GM10248 (cell line): ENCODE data around the gene ADIPOR2.

Source experiments
- CTCF ChIA-PET: fragments of 300-600 bp; sonication (Branson Sonifier 250); formaldehyde crosslinking; extraction: SDS; loops from one replicate; lab custom pipeline; 2021; ENCODE audit warnings: antibody characterized with exemption; lab: Yijun Ruan, JAX
- POLR2A ChIA-PET: fragments of 350-650 bp; sonication (Branson Sonifier 250); formaldehyde crosslinking; extraction: SDS; loops from one replicate; lab custom pipeline; 2020; ENCODE audit warnings: antibody characterized with exemption; lab: Yijun Ruan, JAX
- DNase-seq: peaks from one replicate; pipeline ENCODE4 v3.0.0; 2012; ENCODE audit errors: extremely low spot score
- TF ChIP-seq, protein P1 (sequence below): IDR thresholded peaks from 2 replicates; pipeline ENCODE4 v1.5.1; 2012; ENCODE audit warnings: mild to moderate bottlenecking, low read depth; ENCODE audit errors: extremely low read depth, missing control alignments, control extremely low read depth

The ADIPOR2 gene

DNA sequence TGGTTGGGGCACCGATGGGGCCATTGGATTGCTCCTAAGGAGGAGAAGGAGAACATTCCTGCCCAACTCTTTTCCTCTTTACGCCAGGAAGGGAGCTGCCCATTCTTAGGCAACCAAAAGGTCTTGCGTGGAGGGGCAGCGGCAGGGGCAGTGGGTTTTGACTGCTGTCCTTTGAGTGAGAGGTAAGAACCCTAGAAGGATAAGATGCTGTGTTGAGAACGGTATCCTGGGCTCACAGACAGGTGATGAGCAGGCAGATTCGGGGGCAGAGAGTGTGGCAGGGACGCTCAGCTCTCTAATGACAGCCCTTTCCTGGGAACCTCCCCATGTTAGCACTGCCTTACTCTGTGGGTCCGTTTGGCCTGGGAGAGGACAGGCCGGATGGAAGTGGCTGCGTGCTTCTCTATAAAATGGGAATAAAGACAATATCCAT, 142.7 kb downstream of the ADIPOR2 start:
- POLR2A ChIA-PET = no interaction called here
- DNase-seq = no peak

DNA sequence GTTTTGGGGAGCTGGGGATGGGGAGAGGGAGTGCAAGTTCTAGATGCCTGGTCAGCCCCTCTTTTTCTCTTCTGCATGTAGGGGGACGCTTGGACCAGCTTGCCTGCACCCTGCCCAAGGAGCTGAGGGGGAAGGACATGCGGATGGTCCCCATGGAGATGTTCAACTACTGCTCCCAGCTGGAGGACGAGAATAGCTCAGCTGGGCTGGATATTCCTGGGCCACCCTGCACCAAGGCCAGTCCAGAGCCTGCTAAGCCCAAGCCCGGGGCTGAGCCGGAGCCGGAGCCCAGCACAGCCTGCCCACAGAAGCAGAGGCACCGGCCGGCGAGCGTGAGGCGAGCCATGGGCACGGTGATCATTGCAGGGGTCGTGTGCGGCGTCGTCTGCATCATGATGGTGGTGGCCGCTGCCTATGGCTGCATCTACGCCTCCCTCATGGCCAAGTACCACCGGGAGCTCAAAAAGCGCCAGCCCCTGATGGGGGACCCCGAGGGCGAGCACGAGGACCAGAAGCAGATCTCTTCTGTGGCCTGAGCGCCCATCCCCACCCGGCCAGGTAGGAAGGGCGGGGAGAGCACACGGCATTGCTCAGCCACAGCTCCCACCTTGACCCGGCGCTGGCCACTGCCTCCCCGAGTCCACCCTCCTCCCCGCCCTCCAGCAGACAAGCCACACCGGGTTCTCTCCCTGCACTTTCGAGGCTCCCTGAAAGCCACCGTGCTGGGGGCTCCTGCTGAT, 143.5 kb downstream of the ADIPOR2 start:
- TF ChIP-seq, protein P1, sequence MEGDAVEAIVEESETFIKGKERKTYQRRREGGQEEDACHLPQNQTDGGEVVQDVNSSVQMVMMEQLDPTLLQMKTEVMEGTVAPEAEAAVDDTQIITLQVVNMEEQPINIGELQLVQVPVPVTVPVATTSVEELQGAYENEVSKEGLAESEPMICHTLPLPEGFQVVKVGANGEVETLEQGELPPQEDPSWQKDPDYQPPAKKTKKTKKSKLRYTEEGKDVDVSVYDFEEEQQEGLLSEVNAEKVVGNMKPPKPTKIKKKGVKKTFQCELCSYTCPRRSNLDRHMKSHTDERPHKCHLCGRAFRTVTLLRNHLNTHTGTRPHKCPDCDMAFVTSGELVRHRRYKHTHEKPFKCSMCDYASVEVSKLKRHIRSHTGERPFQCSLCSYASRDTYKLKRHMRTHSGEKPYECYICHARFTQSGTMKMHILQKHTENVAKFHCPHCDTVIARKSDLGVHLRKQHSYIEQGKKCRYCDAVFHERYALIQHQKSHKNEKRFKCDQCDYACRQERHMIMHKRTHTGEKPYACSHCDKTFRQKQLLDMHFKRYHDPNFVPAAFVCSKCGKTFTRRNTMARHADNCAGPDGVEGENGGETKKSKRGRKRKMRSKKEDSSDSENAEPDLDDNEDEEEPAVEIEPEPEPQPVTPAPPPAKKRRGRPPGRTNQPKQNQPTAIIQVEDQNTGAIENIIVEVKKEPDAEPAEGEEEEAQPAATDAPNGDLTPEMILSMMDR = no peak
- no peak for DNase-seq
- ChIA-PET POLR2A (no interaction called here), CTCF (interaction anchor here (1.2 kb wide), 1 partner anchor 22 kb away, joined by 3 read pairs; no protein-coding TSS in a partner anchor)

More for the DNA sequence above, 142.7 kb downstream of the ADIPOR2 start:
- TF ChIP-seq, protein P1 = no peak
- CTCF ChIA-PET = interaction anchor here (1.2 kb wide), 1 partner anchor 21 kb away, joined by 3 read pairs; no protein-coding TSS in a partner anchor

DNA sequence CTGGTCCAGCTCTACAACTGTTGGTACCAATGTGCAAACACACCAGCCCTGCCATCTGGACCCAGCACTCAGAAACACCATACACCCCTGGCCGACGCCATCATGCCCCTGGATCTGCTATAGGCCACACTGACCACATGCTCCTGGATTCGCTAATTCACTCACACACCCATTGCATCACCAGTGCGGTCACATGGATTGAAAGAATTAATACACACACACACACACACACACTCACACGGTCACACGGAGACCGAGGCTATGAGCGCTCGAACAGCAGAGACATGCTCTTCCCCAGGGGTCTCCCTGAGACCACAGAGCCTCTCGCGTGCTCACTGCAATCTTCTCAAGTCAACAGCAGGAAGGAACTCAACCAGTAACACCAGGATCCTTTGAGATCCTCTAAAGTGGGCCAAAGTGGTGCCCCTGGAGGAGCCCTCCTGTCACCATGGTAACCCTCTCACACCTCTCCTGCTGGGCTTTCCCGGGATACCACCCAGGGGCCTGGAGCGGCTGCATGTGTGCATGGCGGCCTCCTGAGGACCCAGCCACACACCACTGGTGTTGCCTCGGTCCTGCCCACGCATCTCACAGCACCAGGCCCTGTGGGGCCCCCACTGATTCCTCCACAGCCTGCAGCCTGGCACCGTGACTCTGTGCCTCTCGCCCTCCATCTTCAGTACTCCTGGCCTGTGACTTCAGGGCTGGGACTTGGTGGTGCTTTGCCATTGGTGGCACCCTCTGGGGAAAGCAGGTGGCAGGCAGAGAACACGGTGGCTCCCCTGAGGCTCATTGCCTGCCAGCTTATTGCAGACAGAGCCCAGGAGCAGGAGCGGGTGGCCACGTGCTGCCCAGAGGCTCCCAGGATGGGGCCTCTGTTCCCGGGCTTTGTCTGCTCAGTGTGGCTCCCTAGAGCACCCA, 144.6 kb downstream of the ADIPOR2 start:
- TF ChIP-seq, protein P1 = no peak
- CTCF ChIA-PET = no interaction called here
- DNase-seq = no peak
- POLR2A ChIA-PET = no interaction called here

DNA sequence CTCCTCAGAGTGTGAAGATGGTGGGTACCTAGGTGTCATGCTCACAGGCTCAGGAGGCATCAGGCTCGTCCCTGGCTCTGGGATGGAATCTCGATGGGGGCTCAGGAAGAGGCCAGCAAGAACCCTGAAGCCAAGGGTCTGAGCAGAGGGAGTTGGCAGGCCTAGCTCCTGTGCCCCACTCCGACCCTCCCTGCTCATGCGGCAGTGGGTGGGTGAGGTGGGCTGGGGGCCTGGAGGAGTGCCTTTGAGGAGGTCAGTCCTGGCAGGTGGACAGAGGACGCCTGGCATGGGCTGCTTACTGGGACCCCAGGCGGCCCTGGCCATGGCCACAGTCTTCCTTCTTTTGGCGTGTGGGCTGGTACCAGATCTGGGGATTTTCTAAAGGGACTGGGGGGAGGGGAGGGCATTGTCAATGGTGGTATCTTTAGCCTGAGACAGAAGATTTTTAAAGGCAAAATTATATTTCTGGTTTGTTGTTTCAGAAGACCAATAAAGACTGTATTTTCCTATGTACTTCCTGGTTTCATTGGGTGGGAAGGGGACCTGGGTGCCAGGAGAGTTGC, 145.5 kb downstream of the ADIPOR2 start:
- no peak for DNase-seq
- CTCF ChIA-PET = no interaction called here
- TF ChIP-seq, protein P1 = no peak
- POLR2A ChIA-PET = no interaction called here

DNA sequence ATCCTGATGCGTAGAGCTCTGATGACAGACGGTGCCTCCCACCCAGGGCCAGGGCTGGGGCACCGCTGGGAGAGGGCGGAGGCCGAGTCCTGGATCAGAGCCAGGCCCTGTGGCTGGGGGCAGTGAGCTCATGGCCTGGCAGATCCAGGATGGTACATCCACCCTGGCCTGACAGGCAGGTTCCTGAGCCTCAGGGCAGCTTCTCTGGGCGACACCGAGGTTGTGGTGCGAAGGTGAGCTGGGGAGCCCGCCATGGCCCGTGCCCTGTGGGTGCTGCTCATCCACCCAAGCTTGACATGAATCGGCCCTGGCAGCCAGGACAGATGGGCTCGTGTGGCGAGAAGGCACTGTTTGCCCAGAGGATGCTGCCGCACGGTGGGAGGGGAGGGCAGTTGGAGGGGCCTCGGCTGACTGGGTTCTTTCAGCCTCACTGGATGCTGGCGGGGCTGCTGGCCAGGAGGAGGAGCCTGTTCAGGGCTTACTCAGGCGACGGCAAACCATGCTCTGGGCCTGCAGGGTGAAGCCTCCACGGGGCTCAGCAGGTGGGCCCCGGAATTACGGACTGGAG, 146.1 kb downstream of the ADIPOR2 start:
- ChIA-PET POLR2A (no interaction called here), CTCF (interaction anchor here (0.8 kb wide), 1 partner anchor 103 kb away, joined by 3 read pairs; no protein-coding TSS in a partner anchor)
- TF ChIP-seq, protein P1 = no peak
- DNase-seq = no peak
